HUDEP-2 (cell line): ENCODE measurements around the gene CHKB.
A peak's percentile ranks its signal among the peaks of the same experiment; 100 is the strongest.

Experiments used
- DNase-seq, 76 experiments: peaks; one replicate each; lab custom pipeline; 2025; ENCODE audit not compliant: unreplicated experiment in 76 of 76; lab: John Stamatoyannopoulos, UW

The CHKB gene

DNA sequence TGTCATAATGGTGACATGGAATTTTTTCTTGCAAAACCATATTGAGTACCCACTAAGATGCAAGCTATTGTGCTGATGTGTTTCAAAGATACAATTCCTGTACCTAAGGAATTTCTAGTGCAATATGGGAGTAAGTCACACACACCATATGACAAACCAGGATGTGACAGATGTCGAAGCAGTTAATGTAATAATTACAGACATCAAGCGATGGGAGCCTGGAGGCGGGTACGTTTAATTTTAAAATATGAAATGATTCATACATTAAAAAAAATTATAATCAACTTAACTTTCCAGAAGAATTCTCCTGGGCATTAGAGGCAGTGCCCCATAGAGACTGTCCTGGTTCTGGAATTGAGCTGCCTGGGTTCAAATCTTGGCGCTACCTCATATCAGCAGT, 25.9 kb downstream of the CHKB start:
- DNase-seq: no peak

DNA sequence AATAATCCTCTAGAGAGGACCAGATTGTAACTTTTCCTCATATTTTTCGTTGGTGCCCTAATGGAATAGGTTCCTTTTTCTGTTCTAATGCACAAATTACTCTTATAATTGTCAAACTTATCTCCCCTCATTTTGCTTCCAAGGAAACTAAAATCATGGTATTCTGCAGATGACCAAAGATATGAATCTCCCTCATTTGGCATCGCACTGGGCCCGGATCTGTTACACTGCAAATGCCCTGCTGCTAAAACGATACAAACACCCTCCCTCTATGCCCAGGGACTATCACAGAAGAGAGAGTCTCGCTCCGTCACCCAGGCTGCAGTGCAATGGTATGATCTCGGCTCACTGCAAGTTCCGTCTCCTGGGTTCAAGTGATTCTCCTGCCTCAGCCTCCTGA, 29.3 kb downstream of the CHKB start:
- DNase-seq: no peak

- DNase-seq: no peak
Observed at GRCh38 chr22:50551160-50551752, 31.4 kb downstream of the CHKB start.

GRCh38 chr22:50550395-50550794, 32.3 kb downstream of the CHKB start:
- DNase-seq: no peak

- no peak for DNase-seq
Observed at GRCh38 chr22:50548921-50549790, 33.5 kb downstream of the CHKB start.

DNA sequence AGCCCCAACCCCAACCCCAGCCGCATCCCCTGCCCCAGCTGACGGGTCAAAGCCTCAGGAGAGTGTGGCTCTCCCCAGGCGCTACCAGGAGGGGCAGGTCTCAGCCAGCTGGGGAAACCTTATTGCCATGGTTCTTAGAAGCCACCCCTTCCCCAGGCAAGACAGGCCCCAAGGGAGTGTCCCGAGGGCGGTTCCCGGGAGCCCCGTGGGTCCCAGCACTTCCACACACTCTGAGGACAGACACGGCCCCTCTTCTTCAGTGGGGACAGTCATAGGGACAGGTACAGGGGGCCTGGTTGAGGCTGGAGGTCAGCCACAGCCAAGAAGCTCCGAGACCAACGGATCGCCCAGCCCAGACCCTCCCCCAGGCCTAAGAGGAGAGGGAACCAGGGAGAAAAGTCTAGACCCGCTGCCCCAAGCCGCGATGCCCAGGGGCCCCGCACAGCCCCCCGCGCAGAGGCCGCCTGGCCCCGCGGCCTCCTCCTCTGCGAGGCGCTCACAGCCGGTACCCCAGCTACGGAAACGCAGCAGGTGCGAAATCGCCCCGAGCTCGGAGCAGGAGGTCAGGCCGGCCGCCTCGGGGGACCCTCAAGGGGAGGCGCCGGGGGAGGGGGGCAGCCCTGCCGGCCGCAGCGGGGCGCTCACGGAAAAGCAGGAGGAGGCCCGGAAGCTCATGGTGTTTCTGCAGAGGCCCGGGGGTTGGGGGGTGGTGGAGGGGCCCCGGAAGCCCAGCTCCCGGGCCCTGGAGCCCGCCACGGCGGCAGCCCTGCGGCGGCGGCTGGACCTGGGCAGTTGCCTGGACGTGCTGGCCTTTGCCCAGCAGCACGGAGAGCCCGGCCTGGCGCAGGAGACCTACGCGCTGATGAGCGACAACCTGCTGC, 34.4 kb downstream of the CHKB start:
- no peak for DNase-seq

DNA sequence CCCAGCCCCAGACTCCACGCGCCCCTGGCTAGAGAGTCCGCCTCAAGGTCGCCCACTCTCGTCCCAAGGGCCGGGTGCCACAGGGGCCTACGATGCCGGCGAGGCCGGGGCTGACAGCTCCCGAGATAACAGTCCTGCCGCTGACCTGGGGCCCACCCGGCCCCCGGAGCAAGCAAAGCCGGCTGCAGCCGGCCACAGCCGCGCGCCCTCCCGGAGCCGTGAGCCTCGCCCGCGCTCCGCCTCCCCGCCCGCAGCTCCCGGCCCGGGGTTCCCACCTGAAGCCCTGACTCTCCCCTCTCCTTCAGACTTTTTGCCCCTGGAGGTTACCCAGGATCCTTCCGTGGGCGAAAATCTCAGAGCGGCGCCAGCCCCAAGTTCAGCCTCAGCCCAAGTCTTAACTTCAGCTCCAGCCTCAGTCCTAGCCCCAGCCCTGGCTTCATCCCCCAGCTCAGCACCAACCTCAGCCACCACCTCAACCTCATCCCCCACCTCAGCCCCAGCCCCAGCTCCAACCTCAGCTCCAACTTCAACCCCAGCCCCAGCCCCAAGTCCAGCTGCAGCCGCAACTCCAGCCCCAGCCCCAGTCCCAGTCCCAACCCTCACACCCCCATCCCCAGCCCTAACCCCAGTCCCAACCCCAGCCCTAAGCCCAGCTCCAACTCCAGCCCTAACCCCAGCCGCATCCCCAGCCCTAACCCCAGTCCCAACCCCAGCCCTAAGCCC, 35.2 kb downstream of the CHKB start:
- no peak for DNase-seq

DNA sequence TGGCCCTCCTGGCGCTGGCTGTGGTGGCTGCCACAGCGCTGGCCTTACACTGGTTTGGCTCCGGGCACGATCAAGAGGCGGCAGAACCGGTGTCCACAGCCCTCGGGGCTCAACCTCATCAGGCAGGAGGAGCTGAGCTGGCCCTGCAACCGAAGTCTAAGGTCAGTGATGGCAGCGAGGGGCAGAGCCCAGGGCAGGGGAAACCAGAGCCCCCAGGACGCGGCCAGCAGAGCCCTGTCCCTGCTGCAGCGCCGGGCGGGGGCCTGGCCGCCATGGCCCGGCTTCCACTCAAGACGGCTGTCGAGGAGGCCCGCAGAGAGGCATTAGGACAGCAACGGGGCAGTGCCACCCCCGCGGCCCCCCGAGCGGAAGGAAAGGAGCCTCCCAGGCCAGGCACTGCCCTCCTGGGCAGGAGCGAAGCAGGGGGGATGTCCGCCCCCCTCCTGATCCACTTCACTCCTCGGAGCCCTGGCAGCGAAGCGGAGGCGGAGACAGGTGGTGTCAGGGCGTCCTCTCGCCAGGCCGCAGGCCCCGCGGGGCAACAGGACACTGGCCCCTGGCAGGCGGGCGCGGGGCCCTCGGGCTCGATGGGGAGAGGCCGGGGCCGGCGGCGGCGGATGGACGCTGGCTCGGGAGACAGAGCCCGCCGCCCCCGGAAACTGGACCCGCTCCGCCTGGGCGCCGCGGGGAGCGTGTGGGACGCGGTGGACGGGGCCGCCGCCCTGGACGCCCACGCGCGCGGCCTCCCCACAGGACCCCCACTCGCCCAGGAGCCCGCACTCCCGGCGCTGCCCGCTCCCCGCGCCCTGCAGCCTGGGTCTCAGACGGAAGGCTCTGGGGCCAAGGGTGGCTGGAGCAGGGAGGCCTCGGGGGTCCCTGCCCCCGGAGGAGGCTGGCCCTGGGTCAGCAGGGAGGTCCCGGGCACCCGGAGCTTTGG, 36.1 kb downstream of the CHKB start:
- DNase-seq: no peak

- DNase-seq: no peak
Observed at GRCh38 chr22:50545522-50546325, 36.9 kb downstream of the CHKB start, which contains the start of gene KLHDC7B. Gene KLHDC7B (plus strand): TSS chr22:50545899. CDS start chr22:50546244, 345 bp downstream.

GRCh38 chr22:50544746-50545253, 37.8 kb downstream of the CHKB start:
- no peak for DNase-seq

DNA sequence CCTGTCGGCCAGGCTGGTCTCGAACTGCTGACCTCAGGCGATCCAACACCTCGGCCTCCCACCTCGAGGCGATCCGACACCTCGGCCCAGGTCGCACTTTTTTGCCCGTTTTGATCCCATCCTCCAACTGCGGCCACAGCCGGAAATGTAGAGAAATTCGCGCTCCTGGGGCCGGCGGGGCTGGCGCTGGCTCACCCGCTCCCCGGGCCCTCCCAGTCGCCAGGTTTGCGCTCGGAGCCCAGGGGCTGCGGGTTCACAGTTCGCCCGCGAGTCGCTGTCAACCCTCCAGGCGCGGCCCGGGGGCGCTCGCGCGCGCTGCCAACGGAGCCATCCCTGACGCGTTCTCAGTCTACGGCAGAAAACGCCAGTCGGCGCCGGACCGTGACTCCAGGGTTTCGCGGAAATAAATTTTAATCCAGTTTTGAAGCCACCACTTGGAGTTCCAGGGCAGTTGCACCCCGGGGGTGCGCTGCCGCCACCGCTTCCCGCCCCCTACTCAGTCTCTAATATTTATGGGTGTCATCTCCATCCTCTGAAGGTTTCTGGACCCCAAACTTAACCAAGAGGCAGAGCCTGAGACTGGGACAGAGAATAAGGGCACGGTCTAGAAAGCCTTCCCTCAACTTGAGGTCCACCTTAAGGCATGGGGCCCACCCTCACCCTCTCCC, 38.4 kb downstream of the CHKB start:
- DNase-seq: peak in 56 of 76 experiments; percentile 10 to 74 (median 46)

DNA sequence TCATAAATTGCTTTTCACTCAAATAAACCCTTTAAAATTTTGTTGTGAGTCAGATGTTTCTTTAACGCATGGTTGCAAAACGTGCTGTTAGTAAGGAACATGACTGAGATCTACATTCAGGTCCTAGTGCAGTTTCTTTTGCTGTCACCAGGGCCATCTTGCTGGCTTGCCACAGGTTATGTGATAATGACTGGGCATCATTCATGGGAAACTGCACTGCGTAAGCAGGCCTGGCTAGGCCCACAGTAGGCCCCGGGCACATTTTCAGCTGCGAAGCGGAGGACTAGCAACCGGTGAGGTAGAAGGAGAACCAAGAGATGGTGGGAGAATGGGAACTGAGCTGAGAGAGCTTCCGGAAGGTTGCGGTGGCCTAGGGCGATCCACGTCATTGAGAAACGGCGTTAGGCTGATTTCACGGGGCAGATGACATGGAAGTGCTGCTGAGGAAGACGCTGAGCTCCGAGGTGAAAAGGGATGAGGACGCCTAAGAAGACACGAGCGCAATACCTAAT, 40.2 kb downstream of the CHKB start:
- DNase-seq: peak in 1 of 76 experiments; percentile 8

DNA sequence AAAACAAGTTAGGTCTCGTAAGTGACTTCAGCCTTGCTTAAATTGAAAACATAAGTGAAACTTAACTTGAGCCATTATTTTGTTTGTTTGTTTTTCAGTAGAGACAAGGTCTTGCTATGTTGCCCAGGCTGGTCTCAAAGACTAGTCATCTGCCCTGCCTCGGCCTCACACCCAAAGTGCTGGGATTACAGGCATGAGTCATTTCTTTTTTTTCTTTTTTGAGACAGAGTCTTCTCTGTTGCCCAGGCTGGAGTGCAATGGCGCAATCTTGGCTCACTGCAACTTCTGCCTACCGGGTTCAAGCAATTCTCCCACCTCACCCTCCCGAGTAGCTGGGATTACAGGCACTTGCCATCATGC, 41.0 kb downstream of the CHKB start:
- peak in 1 of 76 experiments; percentile 16 for DNase-seq

- DNase-seq: no peak
Observed at GRCh38 chr22:50540381-50540780, 42.3 kb downstream of the CHKB start.

GRCh38 chr22:50537765-50538164, 44.9 kb downstream of the CHKB start:
- no peak for DNase-seq

GRCh38 chr22:50536226-50536625, 46.4 kb downstream of the CHKB start:
- DNase-seq: no peak

- no peak for DNase-seq
Observed at GRCh38 chr22:50535113-50535512, 47.5 kb downstream of the CHKB start.
